Lower leg skin (tissue), 4 donors: Measurements from ENCODE around the gene EFCAB3. TPM values are rescaled to one million over a fixed set of nuclear protein-coding genes. Genes with fewer than 3 reads are reported as not detected.
A peak's percentile ranks its signal among the peaks of the same experiment; 100 is the strongest.
"Not testable (repeated sequence)": the region's sequence is repeated elsewhere in the genome, so short reads cannot be mapped to it uniquely, and the experiment has no call there.

ENCODE experiments used
- DNase-seq, 2 donors: peaks; one replicate each; pipeline ENCODE4 v3.0.0-alpha.2; 2019; ENCODE audit warnings: low spot score in 2 of 2
- H3K4me3 ChIP-seq: fragments of 200-600 bp; sonication (generic); 2 replicates; pipeline ENCODE4 v1.5.1; 2017; ENCODE audit warnings: mild to moderate bottlenecking, low read depth; ENCODE audit not compliant: poor library complexity, severe bottlenecking
- CTCF ChIP-seq, 3 donors: fragments of 450-650 bp; IDR thresholded peaks; one replicate each; pipeline ENCODE4 v1.5.1; 2016; ENCODE audit warnings: antibody characterized with exemption in 3 of 3, mild to moderate bottlenecking in 3 of 3, moderate library complexity in 2 of 3
- POLR2A ChIP-seq, 2 donors: fragments of 450-650 bp; IDR thresholded peaks; one replicate each; pipeline ENCODE4 v1.6.1; 2016 to 2017; ENCODE audit warnings: antibody characterized with exemption in 2 of 2, mild to moderate bottlenecking in 1 of 2, moderate library complexity in 1 of 2
- WGBS, 2 donors: methylation state at CpG; one replicate each; pipeline ENCODE4 v1.1.5; 2018; 5-methylcytosine and 5-hydroxymethylcytosine counted together
- intact Hi-C: fragments of 100-400 bp; cut with DNase I; formaldehyde crosslinking; loops from one replicate; pipeline ENCODE4 v1.15.0; 2023; ENCODE audit warnings: low total_unique reads
- total RNA-seq, 4 donors: library from RNA; depleted of rRNA; stranded (reverse); fragments of >200 nt; gene quantifications; one replicate each; pipeline ENCODE4 v1.1.0, GENCODE V29; 2016

The EFCAB3 gene
- total RNA-seq, 4 donors from 2014 or later: not detected

- H3K4me3 ChIP-seq: no peak overlapping the region
- no peak for DNase-seq
- WGBS, 2 donors: 35 to 68% methylated on average over 1 of the region's 1 CpG
- intact Hi-C loops: no loop called here
- TF ChIP-seq POLR2A (IDR thresholded peaks at IDR 0.05): no peak
- TF ChIP-seq CTCF (IDR thresholded peaks at IDR 0.05): no peak
Measured at GRCh38 chr17:62388856-62389255, 8.5 kb downstream of the EFCAB3 start.

GRCh38 chr17:62392908-62393307 lies 12.6 kb downstream of the EFCAB3 start:
- intact Hi-C loops: no loop called here
- no peak overlapping the region for H3K4me3 ChIP-seq
- 68 to 77% methylated on average over 1 of the region's 1 CpG for WGBS, 2 donors
- TF ChIP-seq CTCF (IDR thresholded peaks at IDR 0.05): no peak
- DNase-seq: no peak

GRCh38 chr17:62398891-62399290 lies 18.5 kb downstream of the EFCAB3 start:
- no peak for TF ChIP-seq CTCF (IDR thresholded peaks at IDR 0.05)
- TF ChIP-seq POLR2A (IDR thresholded peaks at IDR 0.05): no peak
- no peak overlapping the region for H3K4me3 ChIP-seq
- DNase-seq: no peak
- 90 to 94% methylated on average over 1 of the region's 1 CpG for WGBS, 2 donors
- intact Hi-C loops: no loop called here

GRCh38 chr17:62405451-62405850 lies 25.1 kb downstream of the EFCAB3 start:
- TF ChIP-seq CTCF (IDR thresholded peaks at IDR 0.05) (no peak), POLR2A (IDR thresholded peaks at IDR 0.05) (no peak)
- H3K4me3 ChIP-seq: no peak overlapping the region
- intact Hi-C loops: no loop called here
- 53 to 58% methylated on average over 2 of the region's 2 CpGs for WGBS, 2 donors
- no peak for DNase-seq

GRCh38 chr17:62413090-62413489 lies 32.7 kb downstream of the EFCAB3 start:
- intact Hi-C loops, H3K4me3 ChIP-seq, DNase-seq: not testable (repeated sequence)
- WGBS, 2 donors: 83 to 89% methylated on average over 1 of the region's 1 CpG

- WGBS, 2 donors: 0 to 1% methylated on average over 41 to 53 of the region's 58 CpGs
- intact Hi-C loops: not testable (repeated sequence)
- TF ChIP-seq CTCF (IDR thresholded peaks at IDR 0.05): peak in 1 of 3 donors; percentile 8
- peak within 1 kb of the TSS; percentile 68 for H3K4me3 ChIP-seq
- DNase-seq: peak; percentile 80 to 96
Measured at GRCh38 chr17:62423647-62424461, 43.5 kb downstream of the EFCAB3 start, which contains the start of gene METTL2A. Gene METTL2A (plus strand): TSS chr17:62423897. CDS start chr17:62423903, 6 bp downstream.

GRCh38 chr17:62426214-62426613 lies 45.9 kb downstream of the EFCAB3 start:
- intact Hi-C loops, H3K4me3 ChIP-seq, DNase-seq: not testable (repeated sequence)
- WGBS, 2 donors: 78% methylated on average over 2 of the region's 2 CpGs

- 93 to 95% methylated on average over 4 of the region's 4 CpGs for WGBS, 2 donors
- intact Hi-C loops, H3K4me3 ChIP-seq, DNase-seq: not testable (repeated sequence)
Measured at GRCh38 chr17:62435251-62435650, 54.9 kb downstream of the EFCAB3 start.

GRCh38 chr17:62441181-62441580 lies 60.8 kb downstream of the EFCAB3 start:
- H3K4me3 ChIP-seq, intact Hi-C loops, DNase-seq: not testable (repeated sequence)
- WGBS, 2 donors: 95 to 99% methylated on average over 6 of the region's 6 CpGs
